Measurements from ENCODE around the gene CDC42EP5.
"Not testable (repeated sequence)": the region's sequence is repeated elsewhere in the genome, so short reads cannot be mapped to it uniquely, and the experiment has no call there.

The CDC42EP5 gene

GRCh38 chr19:54518844-54519243, 45.7 kb upstream of the CDC42EP5 start:
- Histone ChIP-seq H2AFZ (ENCODE audit: low read depth) (no peak overlapping the region), H3K27ac (no peak overlapping the region), H3K9ac (no peak overlapping the region), H3K4me2 (no peak overlapping the region), H4K20me1 (ENCODE audit: insufficient read depth) (no peaks in the 10 kb centered on the region), H3K4me1 (ENCODE audit: low read depth, poor library complexity, severe bottlenecking) (no peaks in the 10 kb centered on the region), H3K27me3 (ENCODE audit: insufficient read depth, low read depth) (no peaks in the 10 kb centered on the region; the same call in 1 of the 2 replicates), H3K36me3 (ENCODE audit: insufficient read depth) (no peaks in the 10 kb centered on the region), H3K4me3 (IDR thresholded peaks at IDR 0.05; ENCODE audit: insufficient read depth, low read depth, low read length) (no peak overlapping the region), H3K79me2 (ENCODE audit: insufficient read depth, low read depth) (no peaks in the 10 kb centered on the region)
- TF ChIP-seq CTCF (conservative IDR thresholded peaks at IDR 0.05; ENCODE audit: low read depth, low read length) = no peak

- no peaks in the 10 kb centered on the region for H3K4me1 ChIP-seq (ENCODE audit: low read depth, poor library complexity, severe bottlenecking)
- H2AFZ ChIP-seq (ENCODE audit: low read depth) = no peak overlapping the region
- no peaks in the 10 kb centered on the region for H4K20me1 ChIP-seq (ENCODE audit: insufficient read depth)
- no peak overlapping the region for H3K27ac ChIP-seq
- H3K27me3 ChIP-seq (ENCODE audit: insufficient read depth, low read depth) = peaks cover 5% of the 10 kb centered on the region; the same call in 1 of the 2 replicates
- H3K36me3 ChIP-seq (ENCODE audit: insufficient read depth) = no peaks in the 10 kb centered on the region
- H3K79me2 ChIP-seq (ENCODE audit: insufficient read depth, low read depth) = no peaks in the 10 kb centered on the region
- no peak overlapping the region for H3K9ac ChIP-seq
- H3K4me3 ChIP-seq (IDR thresholded peaks at IDR 0.05; ENCODE audit: insufficient read depth, low read depth, low read length) = no peak overlapping the region
- no peak for TF ChIP-seq CTCF (conservative IDR thresholded peaks at IDR 0.05; ENCODE audit: low read depth, low read length)
- no peak overlapping the region for H3K4me2 ChIP-seq
These were observed 44.4 kb upstream of the CDC42EP5 start for GRCh38 chr19:54517483-54517882.

GRCh38 chr19:54515156-54515555, 42.1 kb upstream of the CDC42EP5 start:
- no peaks in the 10 kb centered on the region for H3K79me2 ChIP-seq (ENCODE audit: insufficient read depth, low read depth)
- H3K27ac ChIP-seq = no peak overlapping the region
- H3K36me3 ChIP-seq (ENCODE audit: insufficient read depth) = no peaks in the 10 kb centered on the region
- H3K9ac ChIP-seq = no peak overlapping the region
- no peaks in the 10 kb centered on the region for H3K4me1 ChIP-seq (ENCODE audit: low read depth, poor library complexity, severe bottlenecking)
- no peak overlapping the region for H3K4me3 ChIP-seq (IDR thresholded peaks at IDR 0.05; ENCODE audit: insufficient read depth, low read depth, low read length)
- H4K20me1 ChIP-seq (ENCODE audit: insufficient read depth) = no peaks in the 10 kb centered on the region
- H3K4me2 ChIP-seq = no peak overlapping the region
- peaks cover 5% of the 10 kb centered on the region; the same call in 1 of the 2 replicates for H3K27me3 ChIP-seq (ENCODE audit: insufficient read depth, low read depth)
- H2AFZ ChIP-seq (ENCODE audit: low read depth) = no peak overlapping the region
- no peak for TF ChIP-seq CTCF (conservative IDR thresholded peaks at IDR 0.05; ENCODE audit: low read depth, low read length)

GRCh38 chr19:54509200-54509940, 36.3 kb upstream of the CDC42EP5 start:
- H3K27me3 ChIP-seq (ENCODE audit: insufficient read depth, low read depth) = peaks cover 13% of the 10 kb centered on the region; the same call in 1 of the 2 replicates
- not testable (repeated sequence) for H3K4me3 ChIP-seq (IDR thresholded peaks at IDR 0.05; ENCODE audit: insufficient read depth, low read depth, low read length)

GRCh38 chr19:54508487-54508886, 35.4 kb upstream of the CDC42EP5 start:
- H3K36me3 ChIP-seq (ENCODE audit: insufficient read depth); H3K4me3 ChIP-seq (IDR thresholded peaks at IDR 0.05; ENCODE audit: insufficient read depth, low read depth, low read length); H3K4me1 ChIP-seq (ENCODE audit: low read depth, poor library complexity, severe bottlenecking); H3K4me2 ChIP-seq; H4K20me1 ChIP-seq (ENCODE audit: insufficient read depth); H3K27ac ChIP-seq; H3K9ac ChIP-seq; H3K79me2 ChIP-seq (ENCODE audit: insufficient read depth, low read depth); H2AFZ ChIP-seq (ENCODE audit: low read depth): not testable (repeated sequence)
- H3K27me3 ChIP-seq (ENCODE audit: insufficient read depth, low read depth) = peaks cover 21% of the 10 kb centered on the region; the same call in 1 of the 2 replicates

More at GRCh38 chr19:54509200-54509940, 36.3 kb upstream of the CDC42EP5 start:
- not testable (repeated sequence) for H4K20me1 ChIP-seq (ENCODE audit: insufficient read depth); H2AFZ ChIP-seq (ENCODE audit: low read depth); H3K9ac ChIP-seq; H3K36me3 ChIP-seq (ENCODE audit: insufficient read depth); H3K4me1 ChIP-seq (ENCODE audit: low read depth, poor library complexity, severe bottlenecking); H3K4me2 ChIP-seq; H3K79me2 ChIP-seq (ENCODE audit: insufficient read depth, low read depth); H3K27ac ChIP-seq
